HCT116 (cell line): ENCODE measurements around the gene RARG.

Source experiments
- CTCF ChIP-seq, 3 experiments: fragments of 200-600 bp in 1 of 3; sonication (generic) in 1 of 3; IDR thresholded peaks in 2 of 3; conservative IDR thresholded peaks in 1 of 3; 2 replicates each; pipeline ENCODE4 v1.5.1; 2012 to 2017; ENCODE audit warnings: low read depth in 2 of 3, low read length in 2 of 3, antibody characterized with exemption in 1 of 3, borderline replicate concordance in 1 of 3, control low read depth in 1 of 3, mild to moderate bottlenecking in 1 of 3, mixed read lengths in 1 of 3, mixed run types in 1 of 3, moderate library complexity in 1 of 3; ENCODE audit not compliant: insufficient read depth in 1 of 3
- EZH2 ChIP-seq: fragments of 200-600 bp; sonication (generic); IDR thresholded peaks from 2 replicates; pipeline ENCODE4 v1.6.1; 2017; ENCODE audit warnings: antibody characterized with exemption, mixed run types
- POLR2AphosphoS5 ChIP-seq: IDR thresholded peaks from 2 replicates; pipeline ENCODE4 v1.6.1; 2011; ENCODE audit warnings: mild to moderate bottlenecking, low read depth, low read length, moderate library complexity
- SIN3A ChIP-seq: IDR thresholded peaks from 2 replicates; pipeline ENCODE4 v1.6.1; 2012; ENCODE audit warnings: low read depth
- SRF ChIP-seq: IDR thresholded peaks from 2 replicates; pipeline ENCODE4 v1.6.1; 2012; ENCODE audit warnings: low read depth
- TF ChIP-seq, protein P1 (sequence below): IDR thresholded peaks from 2 replicates; pipeline ENCODE4 v1.6.1; 2011; ENCODE audit warnings: mild to moderate bottlenecking, low read length, moderate library complexity; ENCODE audit not compliant: insufficient replicate concordance; ENCODE audit errors: extremely low read depth

DNA sequence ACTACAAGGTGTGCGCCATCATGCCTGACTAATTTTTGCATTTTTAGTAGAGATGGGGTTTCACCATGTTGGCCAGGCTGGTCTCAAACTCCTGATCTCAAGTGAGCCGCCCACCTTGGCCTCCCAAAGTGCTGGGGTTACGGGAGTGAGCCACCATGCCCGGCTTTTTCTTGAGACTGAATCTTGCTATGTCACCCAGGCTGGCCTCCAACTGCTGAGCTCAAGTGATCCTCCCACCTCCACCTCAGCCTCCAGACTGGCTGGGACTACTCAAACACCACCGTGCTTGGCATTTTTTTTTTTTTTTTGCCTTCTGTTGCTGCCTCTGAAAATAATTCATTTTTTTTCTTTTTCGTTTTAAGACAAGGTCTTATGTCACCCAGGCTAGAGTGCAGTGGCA, 27.9 kb upstream of the RARG start:
- no peak for TF ChIP-seq SRF
- TF ChIP-seq POLR2AphosphoS5: no peak
- TF ChIP-seq EZH2: no peak
- no peak for TF ChIP-seq CTCF (IDR thresholded peaks at IDR 0.05 in 2 of 3, conservative IDR thresholded peaks at IDR 0.05 in 1 of 3; ENCODE audit: borderline replicate concordance in 1 of 3, insufficient read depth in 1 of 3, low read depth in 2 of 3, low read length in 2 of 3)
- TF ChIP-seq, protein P1, sequence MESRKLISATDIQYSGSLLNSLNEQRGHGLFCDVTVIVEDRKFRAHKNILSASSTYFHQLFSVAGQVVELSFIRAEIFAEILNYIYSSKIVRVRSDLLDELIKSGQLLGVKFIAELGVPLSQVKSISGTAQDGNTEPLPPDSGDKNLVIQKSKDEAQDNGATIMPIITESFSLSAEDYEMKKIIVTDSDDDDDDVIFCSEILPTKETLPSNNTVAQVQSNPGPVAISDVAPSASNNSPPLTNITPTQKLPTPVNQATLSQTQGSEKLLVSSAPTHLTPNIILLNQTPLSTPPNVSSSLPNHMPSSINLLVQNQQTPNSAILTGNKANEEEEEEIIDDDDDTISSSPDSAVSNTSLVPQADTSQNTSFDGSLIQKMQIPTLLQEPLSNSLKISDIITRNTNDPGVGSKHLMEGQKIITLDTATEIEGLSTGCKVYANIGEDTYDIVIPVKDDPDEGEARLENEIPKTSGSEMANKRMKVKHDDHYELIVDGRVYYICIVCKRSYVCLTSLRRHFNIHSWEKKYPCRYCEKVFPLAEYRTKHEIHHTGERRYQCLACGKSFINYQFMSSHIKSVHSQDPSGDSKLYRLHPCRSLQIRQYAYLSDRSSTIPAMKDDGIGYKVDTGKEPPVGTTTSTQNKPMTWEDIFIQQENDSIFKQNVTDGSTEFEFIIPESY: no peak
- no peak for TF ChIP-seq SIN3A
